ENCODE measurements around the gene CYTH4. TPM values are rescaled to one million over a fixed set of nuclear protein-coding genes. Genes with fewer than 3 reads are reported as not detected.

Gene CYTH4
- total and polyA plus RNA-seq, 2 of the 13 experiments (the other 11 are each of a cell fraction or from before 2014, with no cell fraction given): not detected

- 0 out of 2 replicates have a peak, but pooled peaks cover 5% of the 10 kb centered on the region for H3K4me1 ChIP-seq (ENCODE audit: insufficient read depth, low read length)
- peaks cover 2% of the 10 kb centered on the region; the same call in 1 of the 2 replicates for H4K20me1 ChIP-seq (ENCODE audit: insufficient read depth, low read length)
- no TSS peak for BruUV-seq (replicated peaks)
- 50% methylated on average over 17 of the region's 22 CpGs for WGBS (ENCODE audit: low lambda C conversion rate)
- H3K4me3 ChIP-seq (replicated peaks in 1 of 3; ENCODE audit: insufficient read depth in 1 of 3, low read depth in 2 of 3, low read length in 3 of 3): no peak overlapping the region
- peaks cover 0 to 37% of the 10 kb centered on the region in 2 experiments; a peak in 3 of 5 replicates for H3K27me3 ChIP-seq (ENCODE audit: control insufficient read depth in 1 of 2, insufficient read depth in 2 of 2, low read length in 2 of 2)
- DNase-seq (ENCODE audit: low spot score) (no peak), ATAC-seq (no peak), FAIRE-seq (no peak)
- no peaks in the 10 kb centered on the region for H3K36me3 ChIP-seq (replicated peaks in 1 of 2; ENCODE audit: control insufficient read depth in 1 of 2, insufficient read depth in 2 of 2, low read length in 2 of 2)
- H3K9ac ChIP-seq (ENCODE audit: insufficient read depth, low read depth, low read length): no peak overlapping the region
- TF ChIP-seq ZNF629 (CRISPR knock-in tag; conservative IDR thresholded peaks at IDR 0.05): peak; percentile 62
- TF ChIP-seq, protein P1, sequence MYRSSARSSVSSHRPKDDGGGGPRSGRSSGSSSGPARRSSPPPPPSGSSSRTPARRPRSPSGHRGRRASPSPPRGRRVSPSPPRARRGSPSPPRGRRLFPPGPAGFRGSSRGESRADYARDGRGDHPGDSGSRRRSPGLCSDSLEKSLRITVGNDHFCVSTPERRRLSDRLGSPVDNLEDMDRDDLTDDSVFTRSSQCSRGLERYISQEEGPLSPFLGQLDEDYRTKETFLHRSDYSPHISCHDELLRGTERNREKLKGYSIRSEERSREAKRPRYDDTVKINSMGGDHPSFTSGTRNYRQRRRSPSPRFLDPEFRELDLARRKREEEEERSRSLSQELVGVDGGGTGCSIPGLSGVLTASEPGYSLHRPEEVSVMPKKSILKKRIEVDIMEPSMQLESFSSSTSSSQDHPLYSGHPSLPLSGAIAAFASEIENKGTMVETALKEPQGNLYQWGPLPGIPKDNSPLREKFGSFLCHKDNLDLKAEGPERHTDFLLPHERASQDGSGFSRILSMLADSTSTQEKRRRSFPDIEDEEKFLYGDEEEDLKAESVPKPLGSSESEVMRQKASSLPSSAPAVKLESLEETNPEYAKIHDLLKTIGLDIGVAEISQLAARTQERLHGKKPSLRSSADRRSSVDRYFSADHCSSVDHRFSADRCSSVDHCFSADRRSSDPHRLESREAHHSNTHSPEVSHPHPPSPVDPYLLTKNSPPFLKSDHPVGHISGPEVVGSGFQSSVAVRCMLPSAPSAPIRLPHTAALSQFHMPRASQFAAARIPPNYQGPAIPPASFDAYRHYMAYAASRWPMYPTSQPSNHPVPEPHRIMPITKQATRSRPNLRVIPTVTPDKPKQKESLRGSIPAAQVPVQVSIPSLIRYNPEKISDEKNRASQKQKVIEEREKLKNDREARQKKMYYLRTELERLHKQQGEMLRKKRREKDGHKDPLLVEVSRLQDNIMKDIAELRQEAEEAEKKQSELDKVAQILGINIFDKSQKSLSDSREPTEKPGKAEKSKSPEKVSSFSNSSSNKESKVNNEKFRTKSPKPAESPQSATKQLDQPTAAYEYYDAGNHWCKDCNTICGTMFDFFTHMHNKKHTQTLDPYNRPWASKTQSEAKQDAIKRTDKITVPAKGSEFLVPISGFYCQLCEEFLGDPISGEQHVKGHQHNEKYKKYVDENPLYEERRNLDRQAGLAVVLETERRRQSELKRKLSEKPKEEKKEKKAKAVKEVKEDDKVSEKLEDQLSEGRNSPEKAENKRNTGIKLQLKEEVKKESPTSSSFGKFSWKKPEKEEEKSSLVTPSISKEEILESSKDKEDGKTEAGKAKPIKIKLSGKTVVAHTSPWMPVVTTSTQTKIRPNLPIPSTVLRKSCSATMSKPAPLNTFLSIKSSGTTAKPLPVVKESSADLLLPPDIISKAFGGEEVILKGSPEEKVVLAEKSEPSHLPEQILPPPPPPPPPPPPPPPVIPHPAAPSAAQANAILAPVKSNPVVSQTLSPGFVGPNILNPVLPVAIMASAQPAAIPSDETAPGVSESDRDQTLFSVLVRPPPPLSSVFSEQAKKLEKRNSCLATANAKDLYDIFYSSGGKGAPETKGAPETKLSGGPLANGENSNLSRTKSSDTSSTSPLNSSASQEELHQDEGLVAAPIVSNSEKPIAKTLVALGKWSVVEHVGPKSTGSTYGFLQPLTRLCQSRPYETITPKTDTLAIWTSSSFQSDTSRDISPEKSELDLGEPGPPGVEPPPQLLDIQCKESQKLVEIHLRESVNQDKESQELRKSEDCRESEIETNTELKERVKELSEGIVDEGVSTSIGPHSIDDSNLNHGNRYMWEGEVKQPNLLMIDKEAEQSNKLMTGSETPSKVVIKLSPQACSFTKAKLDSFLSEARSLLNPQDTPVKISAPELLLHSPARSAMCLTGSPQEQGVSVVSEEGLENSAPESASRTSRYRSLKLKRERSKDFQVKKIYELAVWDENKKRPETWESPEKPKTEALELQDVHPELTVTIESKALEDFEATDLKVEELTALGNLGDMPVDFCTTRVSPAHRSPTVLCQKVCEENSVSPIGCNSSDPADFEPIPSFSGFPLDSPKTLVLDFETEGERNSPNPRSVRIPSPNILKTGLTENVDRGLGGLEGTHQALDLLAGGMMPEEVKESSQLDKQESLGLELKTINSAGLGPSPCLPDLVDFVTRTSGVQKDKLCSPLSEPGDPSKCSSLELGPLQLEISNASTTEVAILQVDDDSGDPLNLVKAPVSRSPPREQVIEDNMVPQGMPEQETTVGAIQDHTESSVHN (CRISPR knock-in tag; IDR thresholded peaks at IDR 0.05): no peak
- CTCF ChIA-PET (ENCODE audit: low intra/inter-chr PET ratio, low total read pairs): no interaction called here
- no peak overlapping the region for H3K4me2 ChIP-seq (ENCODE audit: low read depth, low read length)
- POLR2A ChIA-PET: no interaction called here
- H2AFZ ChIP-seq (ENCODE audit: low read length): no peak overlapping the region
- H3K27ac ChIP-seq (ENCODE audit: extremely low read length, insufficient read depth, low read length): no peak overlapping the region
- intact Hi-C loops (cut with micrococcal nuclease; ENCODE audit: unreplicated experiment): no loop called here
- in situ Hi-C loops (cut with HindIII; ENCODE audit: extremely low pct_ligation_motif_present, low pct_unique_long_range_greater_than_20kb): no loop called here
- no peaks in the 10 kb centered on the region for H3K79me2 ChIP-seq (ENCODE audit: insufficient read depth, low read length)
- no peaks in the 10 kb centered on the region for H3K9me3 ChIP-seq (ENCODE audit: low read length)
These were observed 37.2 kb upstream of the CYTH4 start for GRCh38 chr22:37244922-37245722.
